H1 (cell line): Measurements from ENCODE around the gene ZNF839. TPM values are rescaled to one million over a fixed set of nuclear protein-coding genes. Genes with fewer than 3 reads are reported as not detected.

Experiments
- CTCF ChIA-PET: fragments of 300-600 bp; sonication (Branson Sonifier 250); formaldehyde crosslinking; loops from one replicate; lab custom pipeline; 2021; ENCODE audit not compliant: partially characterized antibody; lab: Charles Lee
- POLR2A ChIA-PET: fragments of 300-600 bp; sonication (Branson Sonifier 250); formaldehyde crosslinking; loops from one replicate; lab custom pipeline; 2021; ENCODE audit warnings: inconsistent platforms; ENCODE audit not compliant: partially characterized antibody; lab: Charles Lee
- DNase-seq, 2 experiments: peaks; one replicate each; pipeline versions ENCODE4 v3.0.0 to v3.0.0-alpha.2; 2010 to 2022; ENCODE audit warnings: low spot score in 2 of 2, low read depth in 1 of 2, mixed read lengths in 1 of 2
- FAIRE-seq: peaks from 2 replicates; lab custom pipeline; 2011; peaks lifted over from hg19 to GRCh38; lab: Jason Lieb, UNC
- H2AFZ ChIP-seq: 2 replicates; pipeline ENCODE4 v1.8.1; 2012; ENCODE audit warnings: low read length, inconsistent platforms
- H2AK5ac ChIP-seq: 2 replicates; pipeline ENCODE4 v1.6.1; 2013; ENCODE audit warnings: low read depth, low read length
- H2BK120ac ChIP-seq: replicated peaks from 2 replicates; pipeline ENCODE3; 2013; ENCODE audit warnings: low read depth, low read length, inconsistent platforms
- H2BK12ac ChIP-seq: 2 replicates; pipeline ENCODE4 v1.6.1; 2013; ENCODE audit warnings: low read depth, low read length
- H2BK15ac ChIP-seq: 2 replicates; pipeline ENCODE4 v1.6.1; 2013; ENCODE audit warnings: low read length
- H2BK20ac ChIP-seq: 2 replicates; pipeline ENCODE4 v1.6.1; 2013; ENCODE audit warnings: low read length
- H2BK5ac ChIP-seq: 2 replicates; pipeline ENCODE4 v1.6.1; 2013; ENCODE audit warnings: low read depth, low read length
- H3K14ac ChIP-seq: 2 replicates; pipeline ENCODE4 v1.6.1; 2013; ENCODE audit warnings: inconsistent platforms; ENCODE audit not compliant: insufficient read length
- H3K18ac ChIP-seq: 2 replicates; pipeline ENCODE4 v1.6.1; 2013; ENCODE audit warnings: low read length; ENCODE audit errors: extremely low read depth
- H3K23ac ChIP-seq: 2 replicates; pipeline ENCODE4 v1.6.1; 2013; ENCODE audit warnings: inconsistent platforms; ENCODE audit not compliant: insufficient read length
- H3K23me2 ChIP-seq: 2 replicates; pipeline ENCODE4 v1.6.1; 2013; ENCODE audit warnings: low read depth, low read length
- H3K27ac ChIP-seq: 2 replicates; pipeline ENCODE4 v1.6.1; 2011; ENCODE audit warnings: low read depth, low read length, inconsistent platforms
- H3K27me3 ChIP-seq, 4 experiments: replicated peaks in 1 of 4; 1 replicate in 1 of 4; 2 replicates in 3 of 4; pipeline versions ENCODE4 v1.6.1 to v1.8.1; 2011 to 2013; ENCODE audit warnings: low read length in 3 of 4, mild to moderate bottlenecking in 3 of 4, inconsistent platforms in 2 of 4, mixed read lengths in 2 of 4, moderate library complexity in 1 of 4; ENCODE audit not compliant: control insufficient read depth in 3 of 4, insufficient read depth in 3 of 4; ENCODE audit errors: extremely low read depth in 1 of 4
- H3K36me3 ChIP-seq, 4 experiments: 2 replicates each; pipeline versions ENCODE4 v1.6.1 to v1.8.1; 2011 to 2013; ENCODE audit warnings: mild to moderate bottlenecking in 4 of 4, low read length in 3 of 4, moderate library complexity in 2 of 4, control low read depth in 1 of 4, inconsistent platforms in 1 of 4; ENCODE audit not compliant: insufficient read depth in 4 of 4, control insufficient read depth in 2 of 4
- H3K4ac ChIP-seq: replicated peaks from 2 replicates; pipeline ENCODE3; 2013; ENCODE audit warnings: low read length, low read depth, mixed read lengths, inconsistent platforms; ENCODE audit not compliant: insufficient read length
- H3K4me1 ChIP-seq, 4 experiments: replicated peaks in 1 of 4; 1 replicate in 1 of 4; 2 replicates in 3 of 4; pipeline versions ENCODE4 v1.6.1 to v1.8.1; 2011 to 2013; ENCODE audit warnings: low read length in 3 of 4, inconsistent platforms in 2 of 4, mixed read lengths in 1 of 4; ENCODE audit not compliant: insufficient read depth in 4 of 4, control insufficient read depth in 3 of 4
- H3K4me2 ChIP-seq, 2 experiments: 2 replicates each; pipeline versions ENCODE4 v1.6.1 to v1.8.1; 2011 to 2013; ENCODE audit warnings: low read depth in 2 of 2, low read length in 2 of 2, control low read depth in 1 of 2, inconsistent platforms in 1 of 2, mild to moderate bottlenecking in 1 of 2; ENCODE audit not compliant: insufficient read depth in 1 of 2
- H3K4me3 ChIP-seq, 4 experiments: fragments of 200-600, 300-600 bp in 1 of 4; sonication (generic), shearing (Covaris generic), sonication (Bioruptor Twin) in 1 of 4; 2 replicates each; pipeline versions ENCODE4 v1.5.1 to v1.8.1; 2011 to 2016; ENCODE audit warnings: low read length in 4 of 4, low read depth in 3 of 4, control low read depth in 2 of 4, inconsistent platforms in 2 of 4, mild to moderate bottlenecking in 2 of 4, mixed read lengths in 1 of 4, moderate library complexity in 1 of 4; ENCODE audit not compliant: insufficient read depth in 2 of 4; ENCODE audit errors: extremely low read depth in 1 of 4
- H3K56ac ChIP-seq: replicated peaks from 2 replicates; pipeline ENCODE3; 2013; ENCODE audit warnings: low read depth, mild to moderate bottlenecking, mixed read lengths, low read length, inconsistent platforms; ENCODE audit not compliant: insufficient read length
- H3K79me1 ChIP-seq: 2 replicates; pipeline ENCODE4 v1.6.1; 2013; ENCODE audit warnings: low read depth, low read length, control low read depth
- H3K79me2 ChIP-seq, 2 experiments: 2 replicates each; pipeline versions ENCODE4 v1.6.1 to v1.8.1; 2012 to 2013; ENCODE audit warnings: low read length in 2 of 2, mild to moderate bottlenecking in 2 of 2, inconsistent platforms in 1 of 2; ENCODE audit not compliant: insufficient read depth in 2 of 2, control insufficient read depth in 1 of 2
- H3K9ac ChIP-seq, 4 experiments: replicated peaks in 1 of 4; 1 replicate in 1 of 4; 2 replicates in 3 of 4; pipeline versions ENCODE4 v1.6.1 to v1.8.1; 2011 to 2013; ENCODE audit warnings: low read depth in 3 of 4, low read length in 3 of 4, control low read depth in 2 of 4, mild to moderate bottlenecking in 2 of 4, moderate library complexity in 2 of 4, inconsistent platforms in 1 of 4; ENCODE audit errors: extremely low read depth in 1 of 4
- H3K9me3 ChIP-seq, 2 experiments: 2 replicates each; pipeline versions ENCODE4 v1.6.1 to v1.8.1; 2012 to 2013; ENCODE audit warnings: mild to moderate bottlenecking in 2 of 2, moderate library complexity in 2 of 2, control low read depth in 1 of 2, inconsistent platforms in 1 of 2, low read depth in 1 of 2, low read length in 1 of 2, mixed read lengths in 1 of 2; ENCODE audit not compliant: insufficient read depth in 2 of 2
- H4K20me1 ChIP-seq, 2 experiments: replicated peaks in 1 of 2; 2 replicates each; pipeline versions ENCODE3 to v1.8.1; 2011 to 2013; ENCODE audit warnings: inconsistent platforms in 2 of 2, low read length in 2 of 2, mild to moderate bottlenecking in 1 of 2; ENCODE audit not compliant: insufficient read depth in 2 of 2, control insufficient read depth in 1 of 2
- H4K5ac ChIP-seq: 2 replicates; pipeline ENCODE4 v1.6.1; 2013; ENCODE audit warnings: low read length, low read depth, mixed read lengths, inconsistent platforms; ENCODE audit not compliant: insufficient read length
- H4K8ac ChIP-seq: 2 replicates; pipeline ENCODE4 v1.8.0; 2013; ENCODE audit warnings: mild to moderate bottlenecking, moderate library complexity, low read length, inconsistent platforms; ENCODE audit not compliant: insufficient read depth; ENCODE audit errors: extremely low read depth
- H4K91ac ChIP-seq: replicated peaks from 2 replicates; pipeline ENCODE3; 2013; ENCODE audit warnings: low read length, mixed read lengths, inconsistent platforms; ENCODE audit not compliant: insufficient read length
- ASH2L ChIP-seq: fragments of 200-600, 300-600 bp; sonication (generic); IDR thresholded peaks from one replicate; pipeline ENCODE4 v1.7.1; 2017; ENCODE audit warnings: low read length
- CBX8 ChIP-seq: fragments of 300-800, 300-1000 bp; sonication (generic); IDR thresholded peaks from 2 replicates; pipeline ENCODE4 v1.7.1; 2016; ENCODE audit warnings: low read depth, low read length, borderline replicate concordance
- CEBPB ChIP-seq: IDR thresholded peaks from 2 replicates; pipeline ENCODE4 v1.6.1; 2012; ENCODE audit warnings: low read depth, low read length
- CHD2 ChIP-seq: IDR thresholded peaks from 2 replicates; pipeline ENCODE4 v1.6.1; 2012; ENCODE audit warnings: low read length, improper control_type of control experiment
- POLR2AphosphoS5 ChIP-seq: IDR thresholded peaks from 2 replicates; pipeline ENCODE4 v1.6.1; 2011; ENCODE audit warnings: low read depth, low read length
- RNF2 ChIP-seq: fragments of 200-900, 300-1000 bp; sonication (generic); IDR thresholded peaks from 2 replicates; pipeline ENCODE4 v1.7.1; 2016; ENCODE audit warnings: borderline replicate concordance, low read depth, mild to moderate bottlenecking, antibody characterized with exemption, low read length; ENCODE audit not compliant: poor library complexity, severe bottlenecking; ENCODE audit errors: missing control alignments
- SRF ChIP-seq: IDR thresholded peaks from 2 replicates; pipeline ENCODE4 v1.6.1; 2011; ENCODE audit warnings: mild to moderate bottlenecking, low read depth, low read length, moderate library complexity
- SUZ12 ChIP-seq: fragments of 200-600 bp; sonication (generic); IDR thresholded peaks from 2 replicates; pipeline ENCODE4 v1.6.1; 2012; ENCODE audit warnings: mild to moderate bottlenecking, inconsistent platforms, low read length, moderate library complexity, mixed read lengths
- WGBS, 2 experiments: shearing (Covaris generic) in 1 of 2; methylation state at CpG; one replicate each; pipeline versions ENCODE4 v1.1.6 to v1.1.7; 2013 to 2015; ENCODE audit warnings: low lambda C conversion rate in 2 of 2, mixed read lengths in 2 of 2, inconsistent platforms in 1 of 2, low coverage in 1 of 2, missing lambda C conversion rate in 1 of 2; ENCODE audit not compliant: insufficient replicate concordance in 2 of 2, insufficient coverage in 1 of 2, insufficient read length in 1 of 2; ENCODE audit errors: extremely low coverage in 1 of 2, missing lambda C conversion rate in 1 of 2; 5-methylcytosine and 5-hydroxymethylcytosine counted together
- polyA plus RNA-seq, 7 experiments: library from polyadenylated mRNA; depleted of rRNA in 3 of 7; stranded (reverse) in 5 of 7; unstranded in 2 of 7; fragments of >200 nt in 5 of 7; fragments of 200-250 nt in 2 of 7; gene quantifications; 1 replicate in 5 of 7; 2 replicates in 1 of 7; 4 replicates in 1 of 7; pipeline versions ENCODE4 v1.2.1 to v1.2.3, GENCODE V29; 2011 to 2013; ENCODE audit warnings: missing spikeins in 2 of 7, mixed read lengths in 2 of 7
- total RNA-seq: library from RNA; stranded (reverse); fragmentation: NEBNext Ultra II Directional; extraction: Animal tissue kit (Norgen Biotek cat#: 25700); gene quantifications from 2 replicates; pipeline ENCODE4 v1.2.1, GENCODE V29; 2021

The ZNF839 gene
- total and polyA plus RNA-seq, 2 of the 8 experiments (the other 6 are each of a cell fraction or from before 2014, with no cell fraction given): 8.1 to 9.4 TPM

DNA sequence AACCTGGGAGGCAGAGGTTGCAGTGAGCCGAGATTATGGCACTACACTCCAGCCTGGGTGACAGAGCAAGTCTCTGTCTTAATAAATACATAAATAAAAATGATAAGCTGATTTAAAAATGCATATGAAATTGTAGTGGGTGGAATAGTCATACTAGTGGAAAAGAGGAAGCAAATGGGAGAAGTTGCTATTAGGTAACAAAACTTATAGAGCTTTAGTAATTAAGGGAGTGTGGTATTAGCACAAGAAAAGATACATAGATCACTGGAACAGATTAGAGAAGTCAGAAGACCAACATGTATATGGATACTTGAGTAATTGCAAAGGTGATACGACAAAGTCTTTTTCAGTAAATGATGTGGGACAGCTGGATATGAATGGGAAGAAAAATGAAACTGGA is 69.7 kb downstream of the ZNF839 start:
- no peak overlapping the region for H3K4me2 ChIP-seq
- POLR2A ChIA-PET: interaction anchor here (1.5 kb wide), 1 partner anchor 23 kb away, joined by 3 read pairs; no protein-coding TSS in a partner anchor

More for the DNA sequence above, 69.7 kb downstream of the ZNF839 start:
- no peak overlapping the region for H2BK20ac ChIP-seq
- no peak overlapping the region for H3K23ac ChIP-seq
- H4K91ac ChIP-seq: no peak overlapping the region
- H3K4me1 ChIP-seq: peaks cover 0 to 3% (median 1%) of the 10 kb centered on the region in 4 experiments; a peak in 2 of 7 replicates
- no peak overlapping the region for H3K4me3 ChIP-seq
- H3K18ac ChIP-seq: no peak overlapping the region
- no peaks in the 10 kb centered on the region for H3K79me2 ChIP-seq
- H3K14ac ChIP-seq: no peak overlapping the region
- H3K9ac ChIP-seq: no peak overlapping the region
- no peak overlapping the region for H4K5ac ChIP-seq
- H4K20me1 ChIP-seq: no peaks in the 10 kb centered on the region
- no peaks in the 10 kb centered on the region for H3K27me3 ChIP-seq
- H3K9me3 ChIP-seq: no peaks in the 10 kb centered on the region
- no peak overlapping the region for H3K56ac ChIP-seq
- H3K79me1 ChIP-seq: no peaks in the 10 kb centered on the region
- DNase-seq (no peak), FAIRE-seq (no peak)
- no peak overlapping the region for H4K8ac ChIP-seq
- H3K36me3 ChIP-seq: no peaks in the 10 kb centered on the region; a peak in 1 of 8 replicates
- H3K4ac ChIP-seq: no peak overlapping the region
- no peak for TF ChIP-seq CEBPB
- TF ChIP-seq CBX8: no peak
- TF ChIP-seq SRF: no peak
- no peak for TF ChIP-seq CHD2
- TF ChIP-seq POLR2AphosphoS5: no peak
- TF ChIP-seq ASH2L: no peak
- TF ChIP-seq RNF2: no peak
- no peak for TF ChIP-seq SUZ12
- no peaks in the 10 kb centered on the region; the same call in 1 of the 2 replicates for H3K23me2 ChIP-seq
- H2AFZ ChIP-seq: no peak overlapping the region
- no peak overlapping the region for H2BK15ac ChIP-seq
- WGBS, 2 experiments: 87% methylated on average over 2 of the region's 2 CpGs; no CpG with 5 or more reads in 1 of the 2 experiments
- no peak overlapping the region for H2BK120ac ChIP-seq
- H2BK5ac ChIP-seq: no peak overlapping the region
- CTCF ChIA-PET: interaction anchor here (0.7 to 1.9 kb wide), 4 partner anchors 11 to 50 kb away, joined by 3 to 6 read pairs (median 3); no protein-coding TSS in a partner anchor
- H2BK12ac ChIP-seq: no peak overlapping the region
- H3K27ac ChIP-seq: no peak overlapping the region
- no peak overlapping the region for H2AK5ac ChIP-seq
